Loucy (cell line): Measurements from ENCODE around the gene PCED1B.

Experiments used
- H2AFZ ChIP-seq: fragments of 200-600 bp; sonication (generic); 2 replicates; pipeline ENCODE4 v1.6.0; 2016; ENCODE audit warnings: antibody characterized with exemption, mild to moderate bottlenecking, low read length, moderate library complexity
- H3F3A ChIP-seq: fragments of 200-600 bp; 2 replicates; pipeline ENCODE4 v1.6.0; 2016; ENCODE audit warnings: antibody characterized with exemption, low read depth, mild to moderate bottlenecking
- H3K27me3 ChIP-seq: fragments of 200-600 bp; sonication (generic); 2 replicates; pipeline ENCODE4 v1.6.1; 2014; ENCODE audit warnings: low read length, mild to moderate bottlenecking; ENCODE audit not compliant: insufficient read depth, poor library complexity, severe bottlenecking
- H3K36me3 ChIP-seq: fragments of 200-600 bp; sonication (generic); 2 replicates; pipeline ENCODE4 v1.6.1; 2016; ENCODE audit warnings: low read length; ENCODE audit not compliant: insufficient read depth
- H3K4me1 ChIP-seq: fragments of 200-600 bp; sonication (generic); 2 replicates; pipeline ENCODE4 v1.5.1; 2014; ENCODE audit warnings: low read length, mild to moderate bottlenecking; ENCODE audit not compliant: insufficient read depth, poor library complexity, severe bottlenecking
- H3K4me2 ChIP-seq: fragments of 200-600 bp; sonication (generic); 2 replicates; pipeline ENCODE4 v1.6.0; 2014; ENCODE audit warnings: antibody characterized with exemption, low read length, low read depth, mild to moderate bottlenecking; ENCODE audit not compliant: poor library complexity, severe bottlenecking
- H3K4me3 ChIP-seq: fragments of 200-600 bp; sonication (generic); 2 replicates; pipeline ENCODE4 v1.5.1; 2014; ENCODE audit warnings: low read length, mild to moderate bottlenecking, mixed read lengths; ENCODE audit not compliant: poor library complexity, severe bottlenecking
- H3K79me2 ChIP-seq: fragments of 200-600 bp; sonication (generic); 2 replicates; pipeline ENCODE4 v1.6.1; 2014; ENCODE audit warnings: low read length; ENCODE audit not compliant: insufficient read depth
- H3K9ac ChIP-seq: fragments of 200-600 bp; sonication (generic); 2 replicates; pipeline ENCODE4 v1.6.0; 2014; ENCODE audit warnings: mild to moderate bottlenecking, low read depth, low read length, moderate library complexity; ENCODE audit not compliant: poor library complexity, severe bottlenecking
- H3K9me2 ChIP-seq: fragments of 200-600 bp; sonication (generic); replicated peaks from 2 replicates; pipeline ENCODE4 v1.6.1; 2016; ENCODE audit warnings: low read depth, low read length, mixed read lengths
- H3K9me3 ChIP-seq: fragments of 200-600 bp; sonication (generic); 2 replicates; pipeline ENCODE4 v1.6.1; 2014; ENCODE audit warnings: mild to moderate bottlenecking, antibody characterized with exemption, low read length, low read depth; ENCODE audit not compliant: insufficient read depth
- H4K20me1 ChIP-seq: fragments of 200-600 bp; sonication (generic); 2 replicates; pipeline ENCODE4 v1.6.0; 2014; ENCODE audit warnings: antibody characterized with exemption, low read length, mild to moderate bottlenecking; ENCODE audit not compliant: insufficient read depth, poor library complexity, severe bottlenecking
- CTCF ChIP-seq: fragments of 200-600 bp; sonication (generic); conservative IDR thresholded peaks from 2 replicates; pipeline ENCODE4 v1.5.1; 2014; ENCODE audit warnings: mild to moderate bottlenecking, antibody characterized with exemption, low read length
- EZH2phosphoT487 ChIP-seq: fragments of 200-600 bp; IDR thresholded peaks from 2 replicates; pipeline ENCODE4 v1.6.1; 2018; ENCODE audit warnings: antibody characterized with exemption, mild to moderate bottlenecking, moderate library complexity, borderline replicate concordance

The PCED1B gene

GRCh38 chr12:47110011-47110541, 30.7 kb downstream of the PCED1B start:
- Histone ChIP-seq H2AFZ (no peak overlapping the region), H3K79me2 (no peaks in the 10 kb centered on the region), H4K20me1 (no peaks in the 10 kb centered on the region), H3K9me2 (no peaks in the 10 kb centered on the region), H3K4me2 (no peak overlapping the region), H3K9me3 (no peaks in the 10 kb centered on the region), H3F3A (no peaks in the 10 kb centered on the region), H3K4me3 (no peak overlapping the region), H3K4me1 (peaks cover 4% of the 10 kb centered on the region), H3K27me3 (no peaks in the 10 kb centered on the region), H3K36me3 (no peaks in the 10 kb centered on the region), H3K9ac (no peak overlapping the region)
- TF ChIP-seq EZH2phosphoT487, result no peak

DNA sequence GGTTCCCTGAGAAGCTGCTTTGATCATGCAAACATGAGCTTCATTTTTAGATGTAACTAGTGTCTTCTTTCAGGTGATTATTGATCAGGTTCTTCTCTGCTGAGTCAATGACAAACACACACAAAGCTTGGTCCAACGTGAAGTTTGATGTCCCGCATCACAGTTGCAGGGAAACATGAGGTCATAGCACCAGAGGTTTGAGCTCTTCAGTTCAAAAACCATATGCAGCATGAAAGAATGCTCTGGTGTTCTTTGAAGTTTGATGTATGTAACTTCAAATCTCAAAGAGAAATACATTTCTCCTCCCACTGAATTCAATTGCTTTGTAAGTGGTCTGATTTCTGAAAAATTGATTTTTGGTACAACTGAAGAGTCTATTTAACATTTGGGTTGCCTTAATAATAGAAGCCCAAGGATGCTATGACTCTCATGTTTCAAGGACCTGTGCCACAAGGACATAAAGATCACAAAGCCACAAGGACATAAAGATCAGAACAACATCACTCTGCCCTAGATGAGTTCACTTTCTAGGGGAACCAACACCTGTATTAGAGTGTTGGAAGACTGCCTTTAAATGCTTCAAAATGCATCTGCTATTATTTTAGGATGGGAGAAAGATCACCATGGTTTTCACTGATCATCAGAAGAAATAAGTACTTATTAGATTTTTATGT, 31.4 kb downstream of the PCED1B start:
- no peaks in the 10 kb centered on the region for H3K9me2 ChIP-seq
- H3K9ac ChIP-seq, result no peak overlapping the region
- no peak overlapping the region for H2AFZ ChIP-seq

GRCh38 chr12:47111392-47111778, 32.0 kb downstream of the PCED1B start:
- no peaks in the 10 kb centered on the region for H3K36me3 ChIP-seq
- no peak overlapping the region for H3K9ac ChIP-seq
- H3K4me3 ChIP-seq, result no peak overlapping the region
- TF ChIP-seq CTCF (no peak), EZH2phosphoT487 (no peak)
- no peaks in the 10 kb centered on the region for H3K9me2 ChIP-seq
- H4K20me1 ChIP-seq, result no peaks in the 10 kb centered on the region
- no peaks in the 10 kb centered on the region for H3K9me3 ChIP-seq
- H3K4me2 ChIP-seq, result no peak overlapping the region
- no peaks in the 10 kb centered on the region for H3K79me2 ChIP-seq
- no peaks in the 10 kb centered on the region for H3K27me3 ChIP-seq
- peaks cover 4% of the 10 kb centered on the region for H3K4me1 ChIP-seq
- H2AFZ ChIP-seq, result no peak overlapping the region
- H3F3A ChIP-seq, result no peaks in the 10 kb centered on the region

More for the DNA sequence above, 31.4 kb downstream of the PCED1B start:
- no peaks in the 10 kb centered on the region for H3K27me3 ChIP-seq
- no peaks in the 10 kb centered on the region for H4K20me1 ChIP-seq
- H3K4me1 ChIP-seq, result peaks cover 4% of the 10 kb centered on the region
- H3K9me3 ChIP-seq, result no peaks in the 10 kb centered on the region
- TF ChIP-seq CTCF (no peak), EZH2phosphoT487 (no peak)
- H3K4me2 ChIP-seq, result no peak overlapping the region
- no peaks in the 10 kb centered on the region for H3K79me2 ChIP-seq
- no peaks in the 10 kb centered on the region for H3K36me3 ChIP-seq
- no peaks in the 10 kb centered on the region for H3F3A ChIP-seq
- H3K4me3 ChIP-seq, result no peak overlapping the region

DNA sequence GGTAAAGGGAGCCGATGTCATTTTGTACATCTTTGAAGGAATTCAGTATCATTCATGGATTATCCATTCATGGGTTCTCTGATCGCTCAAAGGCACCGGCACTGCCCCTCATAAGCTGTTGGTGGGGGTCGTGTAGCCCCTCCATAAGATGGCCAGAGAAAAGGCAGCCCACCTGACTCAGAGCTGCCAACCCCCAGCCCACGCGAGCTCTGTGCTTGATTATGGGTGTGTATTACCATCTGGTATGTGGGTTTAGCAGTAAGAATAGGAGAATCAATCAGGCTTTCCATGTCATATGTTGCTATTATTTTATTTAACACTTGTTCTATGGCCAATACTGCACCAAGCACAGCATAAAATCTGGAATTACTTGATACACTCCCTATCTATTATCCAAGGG, 32.4 kb downstream of the PCED1B start:
- no peaks in the 10 kb centered on the region for H3K9me2 ChIP-seq
- H3K9me3 ChIP-seq, result no peaks in the 10 kb centered on the region
- H3K4me3 ChIP-seq, result no peak overlapping the region
- no peak overlapping the region for H3K9ac ChIP-seq
- H3F3A ChIP-seq, result no peaks in the 10 kb centered on the region
- H3K36me3 ChIP-seq, result no peaks in the 10 kb centered on the region
- H3K79me2 ChIP-seq, result no peaks in the 10 kb centered on the region
- no peak overlapping the region for H3K4me2 ChIP-seq
- TF ChIP-seq CTCF (no peak), EZH2phosphoT487 (no peak)
- H4K20me1 ChIP-seq, result no peaks in the 10 kb centered on the region
- H3K27me3 ChIP-seq, result no peaks in the 10 kb centered on the region
- H3K4me1 ChIP-seq, result peaks cover 4% of the 10 kb centered on the region
- no peak overlapping the region for H2AFZ ChIP-seq
